ENCODE data around the gene CFAP97D2. TPM values are rescaled to one million over a fixed set of nuclear protein-coding genes. Genes with fewer than 3 reads are reported as not detected.
"Not testable (repeated sequence)": the region's sequence is repeated elsewhere in the genome, so short reads cannot be mapped to it uniquely, and the experiment has no call there.

CFAP97D2 gene
- total RNA-seq, 1 donor from 2014 or later, result not detected

DNA sequence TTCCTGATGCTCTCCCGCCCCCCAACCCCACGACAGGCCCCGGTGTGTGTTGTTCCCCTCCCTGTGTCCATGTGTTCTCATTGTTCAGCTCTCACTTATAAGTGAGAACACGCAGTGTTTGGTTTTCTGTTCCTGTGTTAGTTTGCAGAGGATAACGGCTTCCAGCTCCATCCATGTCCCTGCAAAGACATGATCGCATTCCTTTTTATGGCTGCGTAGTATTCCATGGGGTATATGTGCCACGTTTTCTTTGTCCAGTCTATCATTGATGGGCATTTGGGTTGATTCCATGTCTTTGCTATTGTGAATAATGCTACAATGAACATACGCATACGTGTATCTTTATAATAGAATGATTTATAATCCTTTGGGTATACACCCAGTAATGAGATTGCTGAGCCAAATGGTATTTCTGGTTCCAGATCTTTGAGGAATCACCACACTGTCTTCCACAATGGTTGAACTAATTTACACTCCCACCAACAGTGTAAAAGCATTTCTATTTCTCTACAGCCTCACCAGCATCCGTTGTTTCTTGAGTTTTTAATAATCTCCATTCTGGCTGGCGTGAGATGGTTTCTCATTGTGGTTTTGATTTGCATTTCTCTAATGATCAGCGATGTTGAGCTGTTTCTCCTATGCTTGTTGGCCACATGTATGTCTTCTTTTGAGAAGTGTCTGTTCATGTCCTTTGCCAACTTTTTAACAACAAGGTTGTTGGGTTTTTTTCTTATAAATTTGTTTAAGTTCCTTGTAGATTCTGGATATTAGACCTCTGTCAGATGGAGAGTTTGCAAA lies 20.0 kb upstream of the CFAP97D2 start:
- DNase-seq, result not testable (repeated sequence)

DNA sequence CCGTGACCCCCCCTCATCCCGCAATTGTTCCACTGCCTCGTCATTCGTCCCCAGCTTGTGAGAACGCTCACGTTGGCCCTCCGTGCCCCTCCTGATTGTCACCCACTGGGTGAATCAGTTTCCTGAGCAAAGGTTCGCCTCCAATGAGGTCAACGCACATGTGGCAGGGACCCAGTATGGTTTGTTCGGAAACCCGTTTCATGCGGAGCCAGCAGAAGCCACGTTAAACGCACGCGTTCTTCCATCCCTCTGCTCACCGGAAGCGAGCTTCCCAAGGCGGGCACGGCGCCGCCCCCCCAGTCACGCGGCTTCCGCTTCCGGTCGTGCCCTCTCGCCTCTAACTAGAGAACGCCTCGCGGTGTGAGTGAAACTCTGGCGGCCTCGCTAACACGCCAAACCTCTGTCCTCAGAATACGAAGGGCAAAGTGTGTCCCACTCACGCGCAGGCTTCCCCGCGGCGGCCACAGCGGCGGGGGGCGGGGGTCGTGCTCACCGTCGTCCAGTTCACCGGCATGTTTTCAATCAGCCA lies 18.0 kb upstream of the CFAP97D2 start:
- DNase-seq, result no peak

DNA sequence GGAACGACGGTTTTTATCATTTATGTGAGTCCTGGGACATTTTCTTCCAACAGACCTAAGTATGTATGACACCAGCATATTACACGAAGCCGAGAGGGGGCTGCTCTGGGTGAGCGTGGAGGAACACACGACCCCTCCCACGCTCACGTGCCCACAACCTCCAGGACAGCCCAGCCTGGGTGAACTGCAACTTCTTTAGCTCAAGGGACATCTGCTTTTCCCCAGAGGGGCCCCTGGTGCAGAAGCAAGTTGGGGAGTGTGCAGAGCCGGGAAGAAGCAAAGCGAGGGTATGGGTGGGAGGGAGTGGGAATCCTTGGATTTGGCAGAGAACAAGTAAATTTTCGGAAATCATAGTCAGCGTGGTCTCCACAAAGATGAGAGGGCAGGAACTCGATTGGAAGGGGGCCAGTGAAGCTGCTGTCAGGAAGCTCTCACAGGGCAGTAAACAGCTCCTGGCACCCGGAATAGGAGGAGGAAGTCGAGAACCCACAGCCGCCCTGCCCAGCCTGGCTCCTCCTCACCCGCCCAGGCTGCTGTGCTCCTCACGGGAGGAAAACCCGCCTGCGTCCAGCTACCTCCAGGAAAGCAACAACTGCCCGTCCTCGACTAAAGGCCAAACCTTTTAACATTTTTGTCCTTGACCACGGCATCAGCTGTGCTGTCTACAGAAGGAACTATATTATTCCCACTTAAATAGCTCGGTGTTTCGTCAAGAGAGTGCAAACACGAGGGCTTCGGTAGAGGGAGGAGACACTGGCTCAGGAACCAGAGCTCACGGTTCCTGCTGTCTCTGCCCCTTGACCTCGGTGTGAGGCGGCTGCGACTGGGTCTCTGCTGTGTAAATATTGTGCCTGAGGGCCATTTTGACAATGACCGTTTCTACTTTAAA lies 17.2 kb upstream of the CFAP97D2 start:
- DNase-seq, result peak; percentile 61

DNA sequence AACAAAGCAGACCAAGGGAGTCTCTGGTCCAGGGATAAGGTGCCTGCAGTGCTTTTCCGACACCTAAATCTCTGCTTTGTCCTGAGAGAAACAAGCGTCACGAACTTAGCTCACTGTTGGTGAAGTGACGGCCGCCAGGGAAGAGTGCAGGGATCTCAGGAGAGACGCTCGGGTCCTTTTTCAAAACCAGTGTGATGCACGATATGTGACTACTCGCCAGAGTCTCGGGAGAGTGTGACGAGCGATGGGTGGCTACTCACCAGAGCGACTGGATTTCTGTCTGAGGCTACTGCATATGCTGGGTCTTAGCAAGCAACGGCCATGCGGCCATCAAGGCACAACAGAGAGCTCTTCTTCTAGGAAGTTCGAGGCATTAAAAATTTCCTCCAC lies 16.5 kb upstream of the CFAP97D2 start:
- no peak for DNase-seq

DNA sequence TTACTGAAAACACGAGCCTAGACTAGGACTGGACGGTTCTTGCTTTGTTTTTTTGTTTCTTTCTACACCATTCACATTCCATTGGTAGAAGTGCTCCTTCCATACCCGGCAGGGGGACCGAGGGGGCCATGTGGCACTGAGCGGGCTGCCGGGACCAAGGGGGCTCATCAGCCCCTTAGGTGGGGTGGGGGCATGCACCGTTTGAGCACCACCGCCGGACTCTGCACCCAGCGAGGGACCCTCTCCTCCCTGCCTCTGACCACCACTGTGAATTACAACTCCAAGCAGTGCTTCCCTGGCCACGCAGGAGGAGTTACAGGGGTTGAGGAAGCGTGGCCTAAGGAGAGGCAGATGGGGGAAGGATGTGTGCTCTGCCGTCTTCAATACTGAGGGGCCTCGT lies 15.0 kb upstream of the CFAP97D2 start:
- DNase-seq, result no peak

DNA sequence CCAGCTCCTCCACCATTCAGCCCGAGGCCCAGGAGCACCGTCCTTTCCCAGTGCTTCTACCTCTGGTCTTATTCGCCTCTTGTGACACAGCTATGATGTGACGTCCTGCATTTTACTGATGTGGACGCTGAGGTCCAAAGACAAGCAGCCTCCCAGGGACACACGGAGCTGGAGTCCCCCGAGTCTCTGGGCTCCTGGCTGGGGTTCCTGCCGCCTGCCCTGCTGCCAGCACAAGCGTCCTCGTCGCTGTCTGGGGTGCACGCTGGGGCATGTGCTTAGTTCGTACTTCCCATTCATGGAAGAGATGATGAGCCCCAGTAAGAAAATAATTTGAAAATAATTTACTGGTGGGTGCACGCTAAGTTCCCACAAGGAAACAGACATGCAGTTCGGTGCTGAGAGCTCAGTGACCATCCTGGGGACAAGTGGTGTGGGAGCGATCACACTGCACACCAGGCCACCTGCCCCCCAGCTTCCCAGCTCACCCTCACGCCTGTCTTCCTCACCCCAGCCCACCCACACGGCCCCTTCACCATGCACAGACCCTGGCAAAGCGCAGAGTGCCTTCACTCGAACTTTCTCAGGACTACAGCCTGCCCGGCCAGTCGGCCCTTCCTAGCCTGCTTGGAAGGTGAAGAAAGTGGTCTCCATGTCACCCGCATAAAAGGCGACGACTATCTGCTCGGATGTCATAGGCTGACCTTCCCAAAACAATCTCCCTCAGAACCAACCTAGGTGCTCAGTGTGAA lies 14.2 kb upstream of the CFAP97D2 start:
- DNase-seq, result no peak

DNA sequence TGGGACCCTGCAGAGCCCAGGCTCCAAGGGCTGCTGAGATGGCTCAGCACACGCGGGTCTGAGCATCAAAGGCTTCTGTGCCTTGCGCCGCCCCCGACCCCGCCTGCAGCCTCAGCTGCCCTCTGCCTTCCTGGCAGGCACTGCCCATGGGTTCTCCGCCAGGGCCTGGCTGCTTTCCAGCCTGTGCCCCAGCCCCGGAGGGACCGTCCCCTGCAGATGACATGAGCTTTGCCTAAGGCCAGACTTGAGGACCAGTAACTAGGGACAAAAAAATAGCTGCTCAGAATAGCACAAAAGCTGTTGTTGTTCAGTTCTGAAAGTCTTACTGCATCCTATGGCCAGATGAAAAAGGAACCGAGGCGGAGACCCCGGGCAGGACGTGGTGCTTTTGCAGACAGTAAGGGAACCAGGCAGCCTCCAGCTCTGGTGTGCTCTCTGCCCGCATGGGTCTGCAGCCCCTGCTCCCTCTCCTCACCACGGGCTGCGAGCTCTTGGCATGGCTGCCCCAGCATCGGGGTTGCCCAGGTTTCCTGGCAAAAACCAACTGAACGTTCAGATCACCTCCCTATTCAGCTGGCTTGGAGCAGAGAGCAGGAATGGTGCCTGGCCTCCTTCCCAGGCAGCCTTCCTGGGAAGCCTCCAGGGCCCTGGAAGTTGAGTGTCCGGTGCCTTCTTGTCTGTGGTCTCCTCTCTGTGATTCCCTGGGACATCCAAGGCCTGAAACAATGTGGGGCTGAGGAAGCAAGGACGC lies 12.5 kb upstream of the CFAP97D2 start:
- peak; percentile 64 for DNase-seq

DNA sequence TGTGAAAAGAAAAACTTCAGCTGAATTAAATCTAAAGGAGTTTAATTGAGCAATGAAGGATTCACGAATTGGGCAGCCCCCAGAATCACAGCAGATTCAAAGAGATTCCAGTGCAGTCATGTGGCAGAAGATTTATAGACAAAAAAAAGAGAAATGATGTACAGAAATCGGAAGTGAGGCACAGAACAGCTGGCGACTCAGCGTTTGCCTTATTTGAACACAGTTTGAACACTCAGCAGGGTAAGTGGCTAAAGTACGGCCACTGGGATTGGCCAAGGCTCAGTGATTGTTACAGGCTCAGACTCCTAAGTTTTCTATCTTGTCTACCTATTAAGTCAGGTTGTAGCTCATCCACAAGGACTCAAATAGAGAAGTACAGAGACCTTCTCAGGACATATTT lies 11.6 kb upstream of the CFAP97D2 start:
- no peak for DNase-seq

DNA sequence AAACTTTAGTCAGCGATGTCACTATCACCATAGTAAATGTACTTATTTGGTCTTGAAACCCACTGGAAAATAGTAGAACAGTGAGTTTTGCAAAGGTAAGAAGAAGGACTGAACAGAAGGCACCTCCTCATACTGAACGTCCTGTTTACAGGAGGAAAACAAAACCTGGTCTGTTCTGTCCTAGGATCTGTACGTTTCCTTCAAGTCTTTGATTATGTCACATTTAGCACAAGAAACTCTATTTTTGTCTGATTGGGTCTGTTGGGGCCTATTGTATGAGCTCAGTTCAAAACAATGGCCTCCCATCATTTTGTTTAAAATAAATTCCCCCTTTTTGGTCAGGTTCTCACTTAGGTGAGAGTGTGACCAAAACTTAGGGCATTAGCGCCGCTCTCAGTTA lies 11.2 kb upstream of the CFAP97D2 start:
- no peak for DNase-seq

DNA sequence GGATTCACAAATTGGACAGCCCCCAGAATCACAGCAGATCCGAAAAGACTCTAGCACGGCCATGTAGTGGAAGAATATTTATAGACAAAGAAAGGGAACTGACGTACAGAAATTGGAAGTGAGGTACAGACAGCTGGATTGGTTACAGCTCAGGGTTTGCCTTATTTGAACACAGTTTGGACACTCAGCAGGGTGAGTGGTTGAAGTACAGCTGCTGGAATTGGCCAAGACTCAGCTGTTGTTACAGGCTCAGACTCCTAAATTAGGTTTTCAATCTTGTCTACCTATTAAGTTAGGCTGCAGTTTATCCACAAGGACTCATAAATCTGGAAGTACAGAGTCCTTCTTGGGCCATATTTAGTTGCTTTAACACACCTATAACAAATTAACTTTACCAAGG lies 5.8 kb upstream of the CFAP97D2 start:
- no peak for DNase-seq

DNA sequence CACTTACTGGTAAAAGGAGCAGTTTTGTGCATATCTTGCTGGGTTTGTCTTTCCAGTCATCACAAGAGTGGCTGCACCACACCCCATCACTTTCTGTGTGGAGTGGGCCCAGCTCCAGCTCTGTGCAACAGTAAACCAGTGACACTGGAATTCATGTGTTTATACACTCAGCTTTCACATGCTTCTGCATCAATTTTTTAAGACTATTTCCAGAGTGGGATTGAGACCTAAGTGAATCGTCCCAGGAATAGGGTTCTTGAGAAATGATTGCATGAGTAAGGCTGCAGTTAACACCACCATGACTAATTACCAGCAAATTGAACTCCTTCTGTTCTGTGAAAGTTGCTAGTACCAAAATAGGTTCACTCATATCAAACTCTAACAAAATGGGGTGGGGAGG lies 5.3 kb upstream of the CFAP97D2 start:
- DNase-seq, result no peak

DNA sequence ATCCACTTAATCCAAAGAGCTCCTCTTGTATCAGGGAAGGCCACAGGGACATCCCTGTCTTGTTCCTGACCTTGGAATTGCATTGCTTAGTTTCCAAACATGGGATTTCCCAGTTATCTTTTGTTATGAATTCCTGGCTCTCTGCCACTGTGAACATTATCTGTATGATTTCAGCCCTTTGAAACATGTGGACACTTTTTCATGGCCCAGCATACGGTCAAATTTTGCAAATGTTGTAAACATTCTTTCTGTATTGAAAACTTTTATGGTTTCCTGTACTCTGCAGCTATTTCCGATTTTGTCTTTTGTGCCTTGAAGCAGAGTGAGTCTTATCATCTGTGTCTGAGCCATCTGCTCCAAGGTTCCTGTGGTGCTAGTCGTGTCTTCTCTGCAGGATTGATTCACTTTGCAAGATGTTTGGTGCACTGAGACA lies 4.5 kb upstream of the CFAP97D2 start:
- no peak for DNase-seq

DNA sequence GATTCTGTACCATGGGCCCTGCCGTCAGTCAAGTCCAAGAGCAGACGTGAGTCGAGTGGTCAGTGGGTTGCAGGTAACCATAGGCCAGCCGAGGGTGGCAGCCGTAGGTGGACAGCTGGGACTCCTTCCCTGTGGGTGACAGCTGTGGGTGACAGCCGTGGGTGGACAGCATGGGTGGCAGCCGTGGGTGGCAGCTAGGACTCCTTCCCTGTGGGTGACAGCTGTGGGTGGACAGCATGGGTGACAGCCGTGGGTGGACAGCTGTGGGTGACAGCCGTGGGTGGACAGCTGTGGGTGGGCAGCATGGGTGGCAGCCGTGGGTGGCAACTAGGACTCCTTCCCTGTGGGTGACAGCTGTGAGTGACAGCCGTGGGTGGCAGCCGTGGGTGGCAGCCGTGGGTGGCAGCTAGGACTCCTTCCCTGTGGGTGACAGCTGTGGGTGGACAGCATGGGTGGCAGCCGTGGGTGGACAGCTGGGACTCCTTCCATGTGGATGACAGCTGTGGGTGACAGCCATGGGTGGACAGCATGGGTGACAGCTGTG lies 2.6 kb upstream of the CFAP97D2 start:
- not testable (repeated sequence) for DNase-seq

DNA sequence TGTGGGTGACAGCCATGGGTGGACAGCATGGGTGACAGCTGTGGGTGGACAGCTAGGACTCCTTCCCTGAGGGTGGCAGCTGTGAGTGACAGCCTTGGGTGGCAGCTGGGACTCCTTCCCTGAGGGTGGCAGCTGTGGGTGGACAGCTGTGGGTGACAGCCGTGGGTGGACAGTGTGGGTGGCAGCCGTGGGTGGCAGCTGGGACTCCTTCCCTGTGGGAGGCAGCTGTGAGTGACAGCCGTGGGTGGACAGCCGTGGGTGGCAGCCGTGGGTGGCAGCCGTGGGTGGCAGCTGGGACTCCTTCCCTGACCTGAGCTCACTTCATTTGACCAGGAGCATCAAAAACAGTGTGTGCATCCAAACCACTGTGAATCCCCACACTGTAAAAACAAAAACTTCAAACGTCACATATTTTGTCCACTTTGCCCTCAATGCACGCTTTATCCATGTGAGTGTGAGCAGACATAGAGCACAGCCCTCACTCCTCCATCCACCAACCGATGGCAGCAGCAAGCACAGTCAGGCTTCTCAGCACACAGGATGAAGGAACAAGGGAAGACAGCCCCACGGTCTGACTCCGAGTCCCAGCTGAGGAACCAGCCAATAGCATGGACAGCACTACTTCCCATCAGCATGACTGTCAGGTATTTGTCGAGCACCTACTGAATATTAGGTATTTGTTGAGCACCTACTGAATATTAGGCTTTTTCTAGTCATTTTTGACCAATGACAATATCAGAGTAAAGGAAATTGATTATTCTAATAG lies 1.6 kb upstream of the CFAP97D2 start:
- no peak for DNase-seq

DNA sequence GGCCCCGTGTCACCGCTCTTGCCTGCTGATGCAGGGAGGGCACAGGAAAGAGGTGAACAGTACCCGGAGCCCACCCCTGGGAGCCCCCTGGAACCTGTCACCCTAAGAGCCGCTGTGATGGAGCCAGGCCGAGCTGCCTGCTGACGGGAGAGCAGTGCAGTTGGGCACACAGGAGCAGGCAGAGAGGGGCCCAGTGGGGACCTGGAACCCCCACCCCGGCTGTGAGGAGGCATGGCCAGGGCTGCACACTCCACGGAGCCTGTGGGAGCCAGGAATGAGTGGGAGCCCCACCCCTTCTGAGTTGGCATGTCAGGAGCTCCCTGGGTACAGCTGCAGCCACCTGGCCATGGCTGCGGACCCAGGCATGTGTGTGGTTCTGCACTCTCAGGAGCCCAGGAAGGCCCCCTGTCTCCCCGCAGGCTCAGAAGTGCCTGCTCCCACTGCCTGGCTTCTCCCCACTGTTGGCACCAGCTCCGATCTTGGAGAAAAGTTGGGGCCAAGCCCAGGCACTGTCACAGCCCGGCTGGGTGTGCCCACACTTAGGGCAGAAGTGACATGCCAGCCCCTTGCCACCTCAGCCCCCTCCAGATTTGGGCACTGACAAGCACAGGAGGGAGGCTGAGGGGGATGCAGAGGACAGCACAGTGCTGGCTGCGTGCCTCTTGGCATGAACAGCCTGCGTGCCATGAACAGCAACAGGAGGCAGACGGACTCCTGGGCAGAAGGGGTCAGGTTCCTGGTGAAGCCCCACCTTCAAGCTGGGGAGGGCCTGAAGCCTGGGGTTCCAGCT lies 6.3 kb downstream of the CFAP97D2 start:
- peak; percentile 88 for DNase-seq

DNA sequence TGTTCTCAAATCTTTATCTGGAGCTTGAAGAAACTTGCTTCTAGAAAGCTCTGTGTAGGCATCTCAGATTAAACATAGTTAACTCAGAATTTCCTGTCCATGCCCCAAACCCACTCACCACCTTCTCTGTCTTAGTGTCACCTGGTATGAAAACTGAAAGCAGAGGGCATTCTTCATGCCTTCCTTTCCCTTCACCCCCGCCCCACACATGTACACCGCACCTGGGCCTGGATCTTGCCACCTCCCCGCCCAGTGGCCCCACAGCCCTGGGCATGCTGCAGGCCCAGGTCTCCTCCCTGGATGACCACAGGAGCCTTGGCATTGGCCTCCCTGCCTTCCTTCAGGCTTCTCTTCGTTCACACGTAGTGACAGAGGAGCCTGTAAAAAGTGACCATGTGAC lies 15.8 kb downstream of the CFAP97D2 start:
- DNase-seq, result no peak

DNA sequence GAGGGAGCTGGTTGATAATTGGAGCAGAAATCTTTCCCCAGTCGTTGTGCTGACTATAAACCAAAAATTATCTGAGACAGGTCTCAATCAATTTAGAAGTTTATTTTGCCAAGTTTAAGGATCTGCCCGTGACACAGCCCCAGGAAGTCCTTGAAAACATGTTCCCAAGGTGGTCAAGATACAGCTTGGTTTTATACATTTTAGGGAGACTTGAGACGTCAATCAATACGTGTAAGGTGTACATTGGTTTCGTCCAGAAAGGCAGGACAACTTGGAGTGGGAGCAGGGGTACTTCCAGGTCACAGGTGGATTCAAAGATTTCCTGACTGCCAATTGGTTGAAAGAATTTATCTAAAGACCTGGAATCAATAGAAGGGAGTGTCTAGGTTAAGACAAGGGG lies 17.6 kb downstream of the CFAP97D2 start:
- DNase-seq, result no peak

DNA sequence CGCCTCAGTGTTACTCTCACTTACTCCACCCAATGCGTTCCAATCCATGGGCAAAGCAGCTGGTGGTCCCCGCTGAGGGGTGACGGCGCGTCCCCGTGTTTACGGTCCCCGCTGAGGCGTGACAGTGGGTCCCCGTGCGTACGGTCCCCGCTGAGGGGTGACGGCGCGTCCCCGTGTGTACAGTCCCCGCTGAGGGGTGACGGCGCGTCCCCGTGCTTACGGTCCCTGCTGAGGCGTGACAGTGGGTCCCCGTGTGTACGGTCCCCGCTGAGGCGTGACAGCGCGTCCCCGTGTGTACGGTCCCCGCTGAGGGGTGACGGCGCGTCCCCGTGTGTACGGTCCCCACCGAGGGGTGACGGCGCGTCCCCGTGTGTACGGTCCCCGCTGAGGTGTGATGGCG lies 19.5 kb downstream of the CFAP97D2 start:
- DNase-seq, result no peak

DNA sequence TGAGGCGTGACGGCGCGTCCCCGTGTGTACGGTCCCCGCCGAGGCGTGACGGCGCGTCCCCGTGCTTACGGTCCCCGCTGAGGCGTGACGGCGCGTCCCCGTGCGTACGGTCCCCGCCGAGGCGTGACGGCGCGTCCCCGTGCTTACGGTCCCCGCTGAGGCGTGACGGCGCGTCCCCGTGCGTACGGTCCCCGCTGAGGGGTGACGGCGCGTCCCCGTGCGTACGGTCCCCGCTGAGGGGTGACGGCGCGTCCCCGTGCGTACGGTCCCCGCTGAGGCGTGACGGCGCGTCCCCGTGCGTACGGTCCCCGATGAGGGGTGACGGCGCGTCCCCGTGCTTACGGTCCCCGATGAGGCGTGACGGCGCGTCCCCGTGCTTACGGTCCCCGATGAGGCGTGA lies 20.5 kb downstream of the CFAP97D2 start:
- DNase-seq, result not testable (repeated sequence)

DNA sequence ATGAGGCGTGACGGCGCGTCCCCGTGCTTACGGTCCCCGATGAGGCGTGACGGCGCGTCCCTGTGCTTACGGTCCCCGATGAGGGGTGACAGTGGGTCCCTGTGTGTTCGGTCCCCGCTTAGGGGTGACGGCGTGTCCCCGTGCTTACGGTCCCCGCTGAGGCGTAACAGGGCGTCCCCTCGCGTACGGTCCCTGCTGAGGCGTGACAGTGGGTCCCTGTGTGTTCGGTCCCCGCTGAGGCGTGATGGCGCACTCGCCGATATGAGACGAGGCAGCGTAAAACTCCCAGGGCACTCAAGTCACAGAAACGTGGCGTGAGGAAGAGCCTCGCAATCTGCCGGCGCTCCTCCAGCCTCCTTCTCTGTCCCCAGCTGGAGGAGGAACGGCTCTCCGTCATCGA lies 20.9 kb downstream of the CFAP97D2 start:
- DNase-seq, result no peak

All from tongue (tissue), 2 donors.